Measurements from ENCODE around the gene SPAG4. TPM values are rescaled to one million over a fixed set of nuclear protein-coding genes. Genes with fewer than 3 reads are reported as not detected.

The SPAG4 gene
- total RNA-seq, 1 donor: 5.6 TPM

DNA sequence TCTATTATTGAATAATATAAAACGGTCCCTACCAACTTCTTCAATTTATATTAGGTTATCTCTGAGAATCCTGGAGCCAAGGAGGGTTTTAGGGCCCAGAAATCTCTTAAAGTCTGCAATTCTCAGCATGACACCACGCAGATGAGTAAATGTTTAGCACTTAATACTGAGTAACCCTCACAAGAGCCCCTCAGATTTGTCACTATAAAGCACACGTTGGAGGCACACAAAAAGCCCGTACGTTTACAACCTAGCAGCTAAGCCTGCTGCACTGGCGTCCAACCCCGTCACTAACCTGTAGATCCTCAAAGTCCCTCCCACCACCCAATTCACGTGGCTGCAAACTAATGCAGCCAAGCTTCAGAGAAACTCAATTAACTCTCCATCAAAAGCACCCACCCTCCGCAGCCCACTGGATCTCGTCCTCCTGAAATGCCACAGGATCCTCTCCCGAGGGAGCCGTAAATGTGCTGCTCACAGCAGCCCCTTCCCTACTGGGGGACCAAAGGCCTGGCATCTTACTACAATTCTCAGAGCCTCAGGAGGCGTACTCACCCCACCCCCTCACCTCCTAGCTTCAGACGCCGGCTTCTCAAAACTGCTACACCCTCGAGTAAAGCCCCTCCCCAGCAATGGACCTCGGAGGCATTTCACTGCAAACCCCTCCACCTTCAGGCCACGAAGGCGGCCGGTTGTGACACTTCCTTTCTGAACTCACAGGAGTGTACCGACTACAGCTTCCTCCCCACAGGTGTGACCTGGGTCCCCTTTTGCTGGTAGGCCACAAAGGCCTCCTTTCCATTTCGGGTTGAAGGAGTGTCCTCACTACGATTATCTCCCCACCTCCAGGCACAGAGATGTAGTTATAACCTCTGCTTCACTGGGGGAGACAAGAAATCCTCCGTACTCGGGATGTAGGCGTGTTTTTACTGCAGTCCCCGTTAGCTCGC is 48.2 kb downstream of the SPAG4 start:
- H3K4me3 ChIP-seq (ENCODE audit: low read depth, low read length): peak overlapping the region; percentile 96
- peak; percentile 44 for DNase-seq (ENCODE audit: low read depth)
- TF ChIP-seq, protein P1, sequence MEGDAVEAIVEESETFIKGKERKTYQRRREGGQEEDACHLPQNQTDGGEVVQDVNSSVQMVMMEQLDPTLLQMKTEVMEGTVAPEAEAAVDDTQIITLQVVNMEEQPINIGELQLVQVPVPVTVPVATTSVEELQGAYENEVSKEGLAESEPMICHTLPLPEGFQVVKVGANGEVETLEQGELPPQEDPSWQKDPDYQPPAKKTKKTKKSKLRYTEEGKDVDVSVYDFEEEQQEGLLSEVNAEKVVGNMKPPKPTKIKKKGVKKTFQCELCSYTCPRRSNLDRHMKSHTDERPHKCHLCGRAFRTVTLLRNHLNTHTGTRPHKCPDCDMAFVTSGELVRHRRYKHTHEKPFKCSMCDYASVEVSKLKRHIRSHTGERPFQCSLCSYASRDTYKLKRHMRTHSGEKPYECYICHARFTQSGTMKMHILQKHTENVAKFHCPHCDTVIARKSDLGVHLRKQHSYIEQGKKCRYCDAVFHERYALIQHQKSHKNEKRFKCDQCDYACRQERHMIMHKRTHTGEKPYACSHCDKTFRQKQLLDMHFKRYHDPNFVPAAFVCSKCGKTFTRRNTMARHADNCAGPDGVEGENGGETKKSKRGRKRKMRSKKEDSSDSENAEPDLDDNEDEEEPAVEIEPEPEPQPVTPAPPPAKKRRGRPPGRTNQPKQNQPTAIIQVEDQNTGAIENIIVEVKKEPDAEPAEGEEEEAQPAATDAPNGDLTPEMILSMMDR (IDR thresholded peaks at IDR 0.05; ENCODE audit: insufficient read depth, low read depth, low read length): no peak

DNA sequence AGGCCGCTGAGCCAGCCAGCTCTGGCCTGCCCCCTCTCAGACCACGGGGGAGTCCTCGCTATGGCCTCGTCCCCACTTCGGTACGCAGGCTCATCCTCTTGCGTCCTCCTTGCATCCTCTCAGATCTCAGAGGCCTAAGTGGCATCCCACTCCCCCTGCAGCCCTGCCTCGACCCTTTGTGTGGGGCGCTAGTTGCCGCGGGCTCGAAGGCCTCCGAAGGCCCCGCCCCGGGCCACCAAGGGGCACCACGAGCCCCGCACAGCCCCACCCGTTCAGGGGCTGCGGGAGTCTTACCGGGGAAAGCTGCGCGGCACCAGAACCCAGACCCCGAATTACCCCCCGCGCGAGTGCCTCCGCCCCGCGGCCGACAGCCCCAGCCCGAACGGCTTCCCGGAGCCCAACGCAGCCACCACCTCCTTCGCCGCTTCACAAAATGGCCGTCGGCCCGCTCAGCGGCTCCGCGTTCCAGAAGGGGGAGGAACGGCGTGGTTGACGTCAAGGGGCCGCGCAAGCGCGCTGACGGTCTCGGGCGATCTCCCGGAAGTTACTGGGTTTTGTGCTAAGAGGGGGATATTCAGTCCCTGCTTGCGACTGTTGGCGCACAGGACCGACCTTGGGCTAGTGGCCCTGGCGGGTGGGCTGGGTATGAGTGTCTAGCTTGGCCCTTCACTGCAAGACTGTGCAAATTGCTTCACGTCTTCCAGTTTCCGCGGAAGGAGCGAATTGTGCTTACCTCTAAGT is 49.0 kb downstream of the SPAG4 start, which contains the start of the genes CPNE1 and RBM12:
Gene CPNE1, minus strand, starts transcription at position 435 of the 741 bp plus-strand sequence. CDS start 31,977 bp downstream, outside the sequence.
Gene RBM12, minus strand, starts transcription at position 435 of the 741 bp plus-strand sequence. CDS start 9,578 bp downstream, outside the sequence.
- peak within 1 kb of the TSS; percentile 96 for H3K4me3 ChIP-seq (ENCODE audit: low read depth, low read length)
- TF ChIP-seq, protein P1 (IDR thresholded peaks at IDR 0.05; ENCODE audit: insufficient read depth, low read depth, low read length): no peak
- peak; percentile 94 for DNase-seq (ENCODE audit: low read depth)

DNA sequence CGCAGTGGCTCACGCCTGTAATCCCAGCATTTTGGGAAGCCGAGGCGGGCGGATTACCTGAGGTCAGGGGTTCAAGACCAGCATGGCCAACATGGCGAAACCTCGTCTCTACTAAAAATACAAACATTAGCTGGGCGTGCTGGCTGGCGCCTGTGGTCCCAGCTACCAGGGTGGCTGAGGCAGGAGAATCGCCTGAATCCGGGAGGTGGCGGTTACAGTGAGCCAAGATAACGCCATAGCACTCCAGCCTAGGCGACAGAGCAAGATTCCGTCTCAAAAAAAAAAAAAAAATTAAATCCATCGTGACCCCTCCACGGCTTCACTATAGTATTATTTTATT is 50.3 kb downstream of the SPAG4 start:
- TF ChIP-seq, protein P1 (IDR thresholded peaks at IDR 0.05; ENCODE audit: insufficient read depth, low read depth, low read length): no peak
- H3K4me3 ChIP-seq (ENCODE audit: low read depth, low read length): no peak overlapping the region
- no peak for DNase-seq (ENCODE audit: low read depth)

DNA sequence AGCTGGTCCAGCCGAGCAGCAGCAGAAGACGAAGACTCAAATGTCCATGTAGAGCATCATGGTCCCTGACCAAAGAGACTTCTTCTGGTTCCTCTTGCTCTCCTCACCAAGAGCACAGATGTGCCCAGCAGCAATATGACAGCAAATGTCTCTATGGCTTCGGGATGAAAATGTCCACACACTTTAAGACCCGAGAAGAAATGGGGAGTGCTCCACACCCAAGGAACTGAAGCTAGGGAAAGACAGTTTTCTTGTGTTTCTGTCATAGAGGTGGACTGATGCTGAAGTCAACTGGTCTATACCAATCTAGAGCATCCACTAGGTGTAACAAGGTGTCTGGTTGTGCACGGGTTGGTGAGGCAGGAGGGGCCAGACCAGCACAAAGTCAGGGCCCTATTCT is 53.6 kb downstream of the SPAG4 start:
- TF ChIP-seq, protein P1 (IDR thresholded peaks at IDR 0.05; ENCODE audit: insufficient read depth, low read depth, low read length): no peak
- no peak overlapping the region for H3K4me3 ChIP-seq (ENCODE audit: low read depth, low read length)
- DNase-seq (ENCODE audit: low read depth): no peak

DNA sequence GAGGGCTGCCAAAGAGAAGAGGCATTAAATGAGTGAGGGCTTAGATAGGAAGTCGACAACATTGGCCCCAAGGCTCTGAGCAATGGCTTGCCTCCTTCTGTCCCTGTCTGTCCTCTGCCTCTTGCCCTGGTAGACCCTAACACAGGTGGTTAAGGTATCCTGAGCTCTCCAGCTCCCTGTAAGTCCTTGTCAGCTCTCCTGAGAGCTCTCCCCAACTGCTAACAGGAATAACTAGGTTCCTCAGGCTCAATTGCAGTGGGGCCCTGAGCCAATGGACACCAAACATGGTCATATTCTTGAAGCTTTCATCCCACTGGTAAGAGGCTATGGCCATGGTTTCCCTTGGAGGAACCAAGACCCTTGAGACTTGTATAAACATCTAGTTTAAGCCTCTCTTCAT is 54.1 kb downstream of the SPAG4 start:
- TF ChIP-seq, protein P1 (IDR thresholded peaks at IDR 0.05; ENCODE audit: insufficient read depth, low read depth, low read length): no peak

More for the DNA sequence above, 54.1 kb downstream of the SPAG4 start:
- no peak for DNase-seq (ENCODE audit: low read depth)
- no peak overlapping the region for H3K4me3 ChIP-seq (ENCODE audit: low read depth, low read length)

Small RNAs within 50 kb of the gene (small RNA-seq; reads per million reads assigned to genes)
- gene RNU6-759P: not detected
- not detected for gene RPL37P1

Other genes starting within 250 kb of the SPAG4 start
- gene UQCC1, start 203.9 kb upstream of the SPAG4 start, total RNA-seq: 23.5 and 33.2 TPM in 2 replicates
- 8.1 and 10.8 TPM in 2 replicates for gene GDF5, start 177.6 kb upstream of the SPAG4 start, total RNA-seq
- gene CEP250, start 160.2 kb upstream of the SPAG4 start, total RNA-seq: 14.5 and 22.0 TPM in 2 replicates
- gene C20orf173, start 86.2 kb upstream of the SPAG4 start, total RNA-seq: not detected in 2 replicates
- 278 and 325 TPM in 2 replicates for gene ERGIC3, start 73.8 kb upstream of the SPAG4 start, total RNA-seq
- gene CPNE1, start 49.1 kb downstream of the SPAG4 start, total RNA-seq: 92.0 and 143 TPM in 2 replicates
- 50.9 and 56.1 TPM in 2 replicates for gene RBM12, start 49.1 kb downstream of the SPAG4 start, total RNA-seq
- 37.0 and 40.6 TPM in 2 replicates for gene NFS1, start 83.5 kb downstream of the SPAG4 start, total RNA-seq
- 143 and 189 TPM in 2 replicates for gene ROMO1, start 83.6 kb downstream of the SPAG4 start, total RNA-seq
- 279 and 372 TPM in 2 replicates for gene RBM39, start 126.4 kb downstream of the SPAG4 start, total RNA-seq
- 32.5 and 34.5 TPM in 2 replicates for gene PHF20, start 156.2 kb downstream of the SPAG4 start, total RNA-seq